Retinal pigment epithelial cell (primary cell): ENCODE results near the gene ERC1.

Source experiments
- DNase-seq: peaks from one replicate; pipeline ENCODE4 v3.0.0-alpha.2; 2010; ENCODE audit warnings: low read depth
- H3K4me3 ChIP-seq: 2 replicates; pipeline ENCODE4 v1.5.1; 2011; ENCODE audit warnings: mild to moderate bottlenecking, low read length, control low read depth, moderate library complexity
- TF ChIP-seq, protein P1 (sequence below): conservative IDR thresholded peaks from 2 replicates; pipeline ENCODE4 v1.5.1; 2011; ENCODE audit warnings: low read depth, low read length, control low read depth, inconsistent platforms

The ERC1 gene

DNA sequence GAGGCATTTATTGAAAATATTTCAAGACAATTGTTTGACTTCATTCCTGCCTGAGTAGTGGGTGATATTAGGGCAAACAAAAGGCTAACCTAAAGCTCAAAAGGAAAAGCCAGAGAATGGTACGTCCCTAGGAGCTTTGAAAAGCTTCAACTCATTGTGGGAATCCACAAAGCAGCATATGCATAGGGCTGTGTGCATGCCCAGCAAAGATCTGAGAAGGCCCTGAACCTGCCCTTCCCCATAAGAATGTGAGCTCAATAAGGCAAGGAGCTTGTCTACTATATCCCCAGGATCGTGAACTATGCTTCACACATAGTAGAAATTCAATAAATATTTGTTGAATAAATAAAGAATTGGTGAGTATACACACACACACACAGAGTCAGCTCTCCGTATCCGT, 22.5 kb upstream of the ERC1 start:
- H3K4me3 ChIP-seq = no peak overlapping the region
- no peak for DNase-seq
- TF ChIP-seq, protein P1, sequence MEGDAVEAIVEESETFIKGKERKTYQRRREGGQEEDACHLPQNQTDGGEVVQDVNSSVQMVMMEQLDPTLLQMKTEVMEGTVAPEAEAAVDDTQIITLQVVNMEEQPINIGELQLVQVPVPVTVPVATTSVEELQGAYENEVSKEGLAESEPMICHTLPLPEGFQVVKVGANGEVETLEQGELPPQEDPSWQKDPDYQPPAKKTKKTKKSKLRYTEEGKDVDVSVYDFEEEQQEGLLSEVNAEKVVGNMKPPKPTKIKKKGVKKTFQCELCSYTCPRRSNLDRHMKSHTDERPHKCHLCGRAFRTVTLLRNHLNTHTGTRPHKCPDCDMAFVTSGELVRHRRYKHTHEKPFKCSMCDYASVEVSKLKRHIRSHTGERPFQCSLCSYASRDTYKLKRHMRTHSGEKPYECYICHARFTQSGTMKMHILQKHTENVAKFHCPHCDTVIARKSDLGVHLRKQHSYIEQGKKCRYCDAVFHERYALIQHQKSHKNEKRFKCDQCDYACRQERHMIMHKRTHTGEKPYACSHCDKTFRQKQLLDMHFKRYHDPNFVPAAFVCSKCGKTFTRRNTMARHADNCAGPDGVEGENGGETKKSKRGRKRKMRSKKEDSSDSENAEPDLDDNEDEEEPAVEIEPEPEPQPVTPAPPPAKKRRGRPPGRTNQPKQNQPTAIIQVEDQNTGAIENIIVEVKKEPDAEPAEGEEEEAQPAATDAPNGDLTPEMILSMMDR = no peak

DNA sequence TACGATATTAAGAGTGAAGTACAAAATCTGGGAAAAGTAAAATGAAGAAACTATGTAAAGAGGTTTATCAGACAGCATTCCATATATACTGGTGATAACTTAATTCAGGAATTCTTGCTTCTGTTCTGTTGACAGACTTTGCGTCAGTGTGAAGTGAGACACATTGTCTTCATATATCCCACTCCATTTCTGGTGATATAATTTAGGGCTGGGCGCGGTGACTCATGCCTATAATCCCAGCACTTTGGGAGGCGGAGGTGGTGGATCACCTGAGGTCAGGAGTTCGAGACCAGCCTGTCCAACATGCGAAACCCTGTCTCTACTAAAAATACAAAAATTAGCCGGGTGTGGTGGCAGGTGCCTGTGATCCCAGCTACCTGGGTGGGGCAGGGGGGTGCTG, 21.2 kb upstream of the ERC1 start:
- no peak overlapping the region for H3K4me3 ChIP-seq
- TF ChIP-seq, protein P1 = no peak
- DNase-seq = no peak

DNA sequence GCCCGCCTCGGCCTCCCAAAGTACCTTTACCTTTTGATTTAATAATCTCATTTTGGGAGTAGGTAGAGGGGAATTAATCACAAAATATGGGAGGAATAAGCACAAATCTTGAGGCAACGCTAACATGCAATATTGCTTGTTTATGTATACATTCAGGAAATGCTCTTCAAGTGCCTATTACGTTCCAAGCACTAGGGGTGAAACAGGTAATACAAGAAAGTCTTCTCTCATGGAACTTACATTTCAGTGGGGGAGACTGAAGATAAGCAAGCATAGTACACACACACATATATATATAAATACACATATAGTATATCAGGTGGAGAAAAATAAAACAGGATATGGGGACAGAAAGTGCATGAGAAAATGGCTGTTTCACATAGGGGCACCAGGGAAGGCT, 19.0 kb upstream of the ERC1 start:
- TF ChIP-seq, protein P1 = no peak
- DNase-seq = no peak
- no peak overlapping the region for H3K4me3 ChIP-seq

DNA sequence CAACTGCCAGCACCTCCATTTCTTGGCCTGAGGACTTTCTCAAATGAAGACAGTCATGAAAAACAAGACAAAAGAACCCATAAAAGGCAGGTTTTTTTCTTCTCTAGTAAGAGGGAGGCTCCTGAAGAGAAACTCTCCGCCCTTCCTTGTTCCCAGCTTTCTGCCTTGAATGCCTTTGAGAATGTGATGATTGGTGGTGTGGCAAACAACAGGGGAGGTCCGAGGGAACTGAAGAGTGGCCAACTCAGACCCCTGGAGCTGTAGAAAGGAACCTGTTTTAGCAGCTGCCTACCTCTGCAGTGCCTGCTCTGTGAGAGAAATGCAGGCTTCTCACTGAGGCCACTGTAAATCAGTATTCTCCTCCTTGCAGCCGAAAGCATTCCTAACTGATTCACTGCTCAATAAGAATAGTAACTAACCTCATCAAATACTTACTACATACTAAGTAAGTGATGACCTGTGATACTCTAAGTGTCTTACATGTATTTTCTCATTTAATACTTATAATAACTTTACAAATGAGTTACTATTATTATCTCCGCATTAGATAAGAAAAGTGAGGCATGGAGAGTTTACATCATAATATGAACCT, 16.7 kb upstream of the ERC1 start:
- DNase-seq = no peak
- TF ChIP-seq, protein P1 = no peak
- H3K4me3 ChIP-seq = no peak overlapping the region

DNA sequence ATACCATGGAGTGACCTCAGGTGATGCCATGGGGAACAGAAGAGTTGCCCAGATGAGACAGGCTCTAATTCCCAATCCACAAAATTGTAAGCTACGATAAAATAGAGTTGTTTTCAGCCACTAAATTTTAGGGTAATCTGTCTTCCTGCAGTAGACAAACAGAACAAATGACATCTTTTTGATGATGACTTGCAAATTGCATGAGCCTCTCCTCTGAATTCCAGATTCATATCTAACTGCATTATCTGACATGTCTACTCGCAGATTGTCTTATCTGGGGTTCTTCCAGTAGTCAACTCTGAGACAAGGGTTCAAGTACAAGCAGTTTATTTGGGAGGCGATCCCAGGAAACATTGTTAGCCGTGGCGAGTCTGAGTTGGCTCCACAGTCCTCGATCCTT, 14.4 kb upstream of the ERC1 start:
- TF ChIP-seq, protein P1 = no peak
- H3K4me3 ChIP-seq = no peak overlapping the region
- DNase-seq = no peak

DNA sequence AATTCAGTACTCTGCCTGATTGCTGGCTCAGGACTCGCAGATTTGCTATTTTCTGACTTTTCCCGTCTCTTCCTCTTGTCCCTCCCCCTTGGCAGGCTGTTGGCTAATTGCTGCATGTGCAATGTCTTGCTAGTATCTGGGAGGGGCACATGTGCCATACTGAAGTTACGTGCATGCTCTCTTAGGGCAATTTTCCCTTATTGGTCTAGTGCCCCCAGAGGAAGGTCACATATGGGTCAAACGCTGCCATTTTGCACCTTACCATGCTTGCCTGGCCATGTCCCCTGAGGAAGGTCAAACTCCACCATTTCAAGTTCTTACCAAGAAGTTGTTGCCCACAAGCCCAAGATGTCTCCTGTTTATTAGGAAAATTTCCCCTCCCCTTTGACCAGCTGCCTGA, 13.9 kb upstream of the ERC1 start:
- DNase-seq = no peak
- TF ChIP-seq, protein P1 = no peak
- no peak overlapping the region for H3K4me3 ChIP-seq

DNA sequence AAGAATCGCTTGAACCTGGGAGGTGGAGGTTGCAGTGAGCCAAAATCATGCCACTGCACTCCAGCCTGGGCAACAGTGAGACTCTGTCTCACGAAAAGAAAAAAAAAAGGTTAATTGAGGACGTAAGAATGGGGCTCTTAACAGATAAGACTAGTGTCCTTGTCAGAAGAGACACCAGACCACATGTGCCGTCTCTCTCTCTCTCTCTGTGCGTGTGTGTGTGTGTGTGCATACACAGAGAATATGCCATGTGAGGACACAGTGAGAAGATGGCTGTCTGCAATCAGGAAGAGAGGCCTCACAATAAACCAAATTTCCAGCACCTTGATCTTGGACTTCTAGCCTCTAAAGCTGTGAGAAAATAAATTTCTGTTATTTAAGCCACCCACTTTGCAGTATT, 11.7 kb upstream of the ERC1 start:
- TF ChIP-seq, protein P1 = no peak
- DNase-seq = no peak
- H3K4me3 ChIP-seq = no peak overlapping the region
